ENCODE results near the gene PLEKHG5.
"Not testable (repeated sequence)": the region's sequence is repeated elsewhere in the genome, so short reads cannot be mapped to it uniquely, and the experiment has no call there.

PLEKHG5 gene

GRCh38 chr1:6445062-6445763 is 46.3 kb downstream of the PLEKHG5 start:
- no peak for DNase-seq (ENCODE audit: low spot score)

- no peak for DNase-seq (ENCODE audit: low spot score)
Measured at GRCh38 chr1:6444377-6444776, 47.1 kb downstream of the PLEKHG5 start.

- no peak for DNase-seq (ENCODE audit: low spot score)
Measured at GRCh38 chr1:6443339-6444115, 47.9 kb downstream of the PLEKHG5 start.

- DNase-seq (ENCODE audit: low spot score) = no peak
Measured at GRCh38 chr1:6441586-6441985, 49.9 kb downstream of the PLEKHG5 start.

- DNase-seq (ENCODE audit: low spot score) = no peak
Measured at GRCh38 chr1:6440198-6441126, 51.0 kb downstream of the PLEKHG5 start.

- DNase-seq (ENCODE audit: low spot score) = no peak
Measured at GRCh38 chr1:6438047-6438525, 53.4 kb downstream of the PLEKHG5 start.

GRCh38 chr1:6437012-6437700 is 54.3 kb downstream of the PLEKHG5 start:
- DNase-seq (ENCODE audit: low spot score) = not testable (repeated sequence)

GRCh38 chr1:6436277-6436676 is 55.2 kb downstream of the PLEKHG5 start:
- not testable (repeated sequence) for DNase-seq (ENCODE audit: low spot score)

- no peak for DNase-seq (ENCODE audit: low spot score)
Measured at GRCh38 chr1:6435547-6435946, 55.9 kb downstream of the PLEKHG5 start.

GRCh38 chr1:6435129-6435528 is 56.3 kb downstream of the PLEKHG5 start:
- no peak for DNase-seq (ENCODE audit: low spot score)

- DNase-seq (ENCODE audit: low spot score) = no peak
Measured at GRCh38 chr1:6434186-6434585, 57.3 kb downstream of the PLEKHG5 start.

- DNase-seq (ENCODE audit: low spot score) = not testable (repeated sequence)
Measured at GRCh38 chr1:6431645-6432579, 59.6 kb downstream of the PLEKHG5 start.

- DNase-seq (ENCODE audit: low spot score) = not testable (repeated sequence)
Measured at GRCh38 chr1:6429660-6430411, 61.6 kb downstream of the PLEKHG5 start.

- not testable (repeated sequence) for DNase-seq (ENCODE audit: low spot score)
Measured at GRCh38 chr1:6428453-6428852, 63.0 kb downstream of the PLEKHG5 start.

GRCh38 chr1:6427441-6428390 is 63.8 kb downstream of the PLEKHG5 start:
- DNase-seq (ENCODE audit: low spot score) = no peak

- DNase-seq (ENCODE audit: low spot score) = no peak
Measured at GRCh38 chr1:6426972-6427350, 64.5 kb downstream of the PLEKHG5 start.

- DNase-seq (ENCODE audit: low spot score) = no peak
Measured at GRCh38 chr1:6426277-6426971, 65.0 kb downstream of the PLEKHG5 start.

- DNase-seq (ENCODE audit: low spot score) = no peak
Measured at GRCh38 chr1:6425658-6426057, 65.8 kb downstream of the PLEKHG5 start.

Data from left forelimb (tissue), 1 donor.